Omental fat pad (tissue), 4 donors: ENCODE results near the gene LACC1. TPM values are rescaled to one million over a fixed set of nuclear protein-coding genes. Genes with fewer than 3 reads are reported as not detected.
A peak's percentile ranks its signal among the peaks of the same experiment; 100 is the strongest.

Experiments
- ATAC-seq: fragments of 150-250 bp; one replicate; pipeline ENCODE4 v1.9.1; 2016; ENCODE audit warnings: mild to moderate bottlenecking, moderate library complexity; ENCODE audit not compliant: low FRiP score
- DNase-seq: peaks from one replicate; pipeline ENCODE4 v3.0.0-alpha.2; 2019; ENCODE audit warnings: low spot score
- total RNA-seq, 4 donors: library from RNA; depleted of rRNA; stranded (reverse); fragments of >200 nt; gene quantifications; one replicate each; pipeline ENCODE4 v1.1.0, GENCODE V29; 2016
- TF ChIP-seq, protein P1 (sequence below), 3 donors: fragments of 450-650 bp; IDR thresholded peaks; one replicate each; pipeline ENCODE4 v1.5.1; 2016 to 2017; ENCODE audit warnings: antibody characterized with exemption in 3 of 3, mild to moderate bottlenecking in 3 of 3, moderate library complexity in 2 of 3

Gene LACC1
- total RNA-seq, 4 donors from 2014 or later: 8.7 to 14.8 (median 10.8) TPM

DNA sequence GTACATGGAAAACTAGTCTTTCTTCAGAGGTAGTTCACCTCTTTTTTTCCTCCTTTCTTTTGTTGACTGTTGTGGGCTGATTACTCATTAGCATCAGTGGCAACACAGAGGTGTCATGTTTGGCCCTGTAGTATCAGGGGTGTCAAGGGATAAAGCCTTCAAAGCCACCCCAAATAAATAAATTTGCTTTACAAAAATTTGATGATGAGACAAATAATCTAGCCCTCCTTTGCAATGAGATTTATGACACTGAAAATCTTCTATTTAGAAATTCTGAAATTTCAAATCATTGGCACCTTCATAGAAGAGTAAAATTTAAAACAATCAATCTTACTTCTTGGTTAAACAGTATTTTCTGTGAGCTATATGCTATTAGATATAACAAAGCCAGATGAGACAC, 1.9 kb downstream of the LACC1 start:
- TF ChIP-seq, protein P1, sequence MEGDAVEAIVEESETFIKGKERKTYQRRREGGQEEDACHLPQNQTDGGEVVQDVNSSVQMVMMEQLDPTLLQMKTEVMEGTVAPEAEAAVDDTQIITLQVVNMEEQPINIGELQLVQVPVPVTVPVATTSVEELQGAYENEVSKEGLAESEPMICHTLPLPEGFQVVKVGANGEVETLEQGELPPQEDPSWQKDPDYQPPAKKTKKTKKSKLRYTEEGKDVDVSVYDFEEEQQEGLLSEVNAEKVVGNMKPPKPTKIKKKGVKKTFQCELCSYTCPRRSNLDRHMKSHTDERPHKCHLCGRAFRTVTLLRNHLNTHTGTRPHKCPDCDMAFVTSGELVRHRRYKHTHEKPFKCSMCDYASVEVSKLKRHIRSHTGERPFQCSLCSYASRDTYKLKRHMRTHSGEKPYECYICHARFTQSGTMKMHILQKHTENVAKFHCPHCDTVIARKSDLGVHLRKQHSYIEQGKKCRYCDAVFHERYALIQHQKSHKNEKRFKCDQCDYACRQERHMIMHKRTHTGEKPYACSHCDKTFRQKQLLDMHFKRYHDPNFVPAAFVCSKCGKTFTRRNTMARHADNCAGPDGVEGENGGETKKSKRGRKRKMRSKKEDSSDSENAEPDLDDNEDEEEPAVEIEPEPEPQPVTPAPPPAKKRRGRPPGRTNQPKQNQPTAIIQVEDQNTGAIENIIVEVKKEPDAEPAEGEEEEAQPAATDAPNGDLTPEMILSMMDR (IDR thresholded peaks at IDR 0.05): no peak
- DNase-seq: no peak

DNA sequence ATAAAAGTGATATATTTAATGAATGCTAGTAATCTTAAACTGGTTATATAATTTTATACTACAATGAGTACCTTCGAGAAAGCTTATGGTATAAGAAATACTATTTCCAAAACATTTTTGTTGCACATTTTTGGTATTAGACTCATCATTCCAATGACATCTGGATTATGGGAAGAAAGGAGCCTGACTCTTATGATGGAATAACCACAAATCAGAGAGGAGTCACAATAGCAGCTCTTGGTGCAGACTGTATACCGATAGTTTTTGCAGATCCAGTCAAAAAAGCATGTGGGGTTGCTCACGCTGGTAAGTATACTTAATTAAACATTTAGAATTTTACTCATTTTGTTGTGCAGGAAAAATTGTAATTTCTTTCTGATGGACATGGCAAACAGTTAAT, 3.9 kb downstream of the LACC1 start:
- TF ChIP-seq, protein P1 (IDR thresholded peaks at IDR 0.05): no peak
- DNase-seq: no peak
- no peak for ATAC-seq

More for the DNA sequence above, 1.9 kb downstream of the LACC1 start:
- ATAC-seq: no peak

DNA sequence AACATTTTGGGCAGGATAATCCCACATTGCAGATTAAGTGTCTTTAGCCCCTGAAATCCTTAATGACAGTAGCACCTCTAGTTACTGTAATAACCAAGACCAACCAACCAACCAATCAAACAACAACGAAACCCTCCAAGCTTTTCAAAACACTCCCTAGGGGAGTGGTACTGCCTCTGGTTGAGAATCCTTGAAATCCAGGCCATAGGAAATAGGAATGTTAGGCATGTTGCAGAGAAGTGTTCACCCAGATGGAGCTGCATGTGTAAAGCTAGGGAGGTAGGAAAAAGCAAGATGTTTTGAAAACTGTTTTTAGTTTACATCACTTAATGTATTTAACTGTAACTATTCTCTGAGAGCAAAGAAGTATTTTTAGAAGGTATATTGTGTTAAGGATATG, 4.5 kb downstream of the LACC1 start:
- no peak for DNase-seq
- TF ChIP-seq, protein P1 (IDR thresholded peaks at IDR 0.05): no peak
- ATAC-seq: no peak

DNA sequence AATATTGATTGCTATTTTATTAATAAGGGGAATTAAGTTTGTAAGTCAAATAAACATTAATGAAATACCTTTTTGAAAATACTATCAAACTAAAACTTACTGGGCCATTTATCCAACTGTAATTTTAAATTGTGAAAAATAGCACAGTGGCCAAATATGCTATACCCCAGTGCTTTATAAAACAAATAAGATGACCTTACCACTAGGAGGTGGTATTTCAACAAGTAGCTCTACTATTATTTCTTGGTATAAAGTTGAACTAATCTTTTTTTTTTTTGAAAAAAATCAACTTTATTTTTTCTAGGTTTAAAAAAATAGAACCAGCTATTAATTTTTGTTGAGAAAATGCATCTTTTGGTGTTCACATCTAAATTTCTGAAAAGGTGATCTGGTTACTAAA, 14.7 kb downstream of the LACC1 start:
- TF ChIP-seq, protein P1 (IDR thresholded peaks at IDR 0.05): no peak
- no peak for ATAC-seq
- DNase-seq: no peak

DNA sequence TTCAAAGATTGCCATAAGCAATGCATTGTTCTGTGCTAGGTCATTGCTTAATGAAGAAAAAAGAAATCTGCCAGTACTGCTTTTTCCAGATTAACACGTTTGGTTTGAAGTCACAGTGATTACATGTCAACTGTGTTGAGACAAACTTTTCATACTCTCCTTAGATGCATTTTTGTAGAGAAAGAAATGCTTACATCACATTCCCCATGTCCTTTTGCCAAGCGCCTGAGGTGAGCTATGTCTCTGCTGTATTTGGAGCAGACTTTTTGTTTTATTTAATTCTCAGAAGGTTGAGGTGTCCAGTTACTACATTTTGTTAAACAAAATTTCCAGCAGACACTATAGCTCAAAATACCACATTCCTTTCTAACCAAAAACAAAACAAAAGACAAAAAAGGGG, 16.2 kb downstream of the LACC1 start:
- ATAC-seq (no peak), DNase-seq (no peak)
- TF ChIP-seq, protein P1 (IDR thresholded peaks at IDR 0.05): no peak

DNA sequence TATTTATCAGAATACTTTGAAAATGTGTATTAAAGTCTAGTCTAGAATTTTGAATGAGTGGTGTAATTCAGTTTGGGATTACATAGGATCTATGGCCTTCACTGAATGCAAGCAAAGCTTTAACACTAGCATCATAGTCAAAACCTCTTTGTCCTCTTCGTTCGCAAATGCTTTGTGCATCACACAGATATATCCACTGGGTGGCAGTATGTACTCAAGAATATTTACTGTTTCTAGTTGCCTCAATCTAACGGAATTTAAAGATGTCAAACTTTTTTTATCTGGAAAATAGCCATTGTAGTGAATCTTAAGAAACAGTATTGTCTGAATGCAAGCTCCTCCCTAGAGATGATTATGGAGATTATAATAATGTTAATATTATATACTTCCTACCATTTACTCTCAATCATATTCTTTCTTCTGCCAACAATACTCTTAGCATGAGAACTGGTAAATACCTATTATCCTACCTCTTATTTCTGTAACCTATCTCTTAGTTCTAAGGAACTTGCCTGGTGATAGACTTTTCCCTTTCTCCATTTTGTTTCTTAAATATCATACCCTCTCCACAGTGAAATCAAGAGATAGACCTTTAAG, 25.8 kb downstream of the LACC1 start:
- DNase-seq (no peak), ATAC-seq (no peak)
- TF ChIP-seq, protein P1 (IDR thresholded peaks at IDR 0.05): peak in 2 of 3 donors; percentile 65 to 74
